Breast epithelium (tissue), 4 donors: ENCODE results near the gene UCHL1. TPM values are rescaled to one million over a fixed set of nuclear protein-coding genes. Genes with fewer than 3 reads are reported as not detected.

Experiments
- DNase-seq, 2 donors: peaks; one replicate each; pipeline ENCODE4 v3.0.0-alpha.2; 2019; ENCODE audit warnings: low spot score in 2 of 2
- H3K27ac ChIP-seq, 2 donors: fragments of 200-600 bp; sonication (generic) in 1 of 2; one replicate each; pipeline ENCODE4 v1.5.1; 2016 to 2019; ENCODE audit warnings: mild to moderate bottlenecking in 1 of 2
- H3K27me3 ChIP-seq, 2 donors: fragments of 200-600 bp; sonication (generic) in 1 of 2; one replicate each; pipeline versions ENCODE4 v1.5.1 to v1.6.0; 2017 to 2019; ENCODE audit warnings: control low read depth in 1 of 2, mild to moderate bottlenecking in 1 of 2
- H3K36me3 ChIP-seq: fragments of 200-600 bp; one replicate; pipeline ENCODE4 v1.5.1; 2019
- H3K4me1 ChIP-seq, 2 donors: fragments of 200-600 bp; sonication (generic); one replicate each; pipeline ENCODE4 v1.5.1; 2016 to 2019; ENCODE audit warnings: control low read depth in 1 of 2
- H3K4me3 ChIP-seq, 3 donors: fragments of 200-600 bp; sonication (generic); 1 replicate in 2 of 3; 2 replicates in 1 of 3; pipeline ENCODE4 v1.5.1; 2016 to 2019; ENCODE audit warnings: mild to moderate bottlenecking in 3 of 3, moderate library complexity in 2 of 3
- H3K9me3 ChIP-seq, 2 donors: fragments of 200-600 bp; sonication (generic) in 1 of 2; one replicate each; pipeline ENCODE4 v1.5.1; 2016 to 2019; ENCODE audit warnings: control low read depth in 1 of 2
- CTCF ChIP-seq, 3 donors: fragments of 450-650 bp; IDR thresholded peaks; one replicate each; pipeline ENCODE4 v1.5.1; 2016 to 2017; ENCODE audit warnings: antibody characterized with exemption in 3 of 3, mild to moderate bottlenecking in 3 of 3, moderate library complexity in 3 of 3
- POLR2A ChIP-seq: fragments of 450-650 bp; IDR thresholded peaks from one replicate; pipeline ENCODE4 v1.6.1; 2016; ENCODE audit warnings: antibody characterized with exemption, mild to moderate bottlenecking, moderate library complexity
- POLR2AphosphoS5 ChIP-seq, 3 donors: sonication (generic); formaldehyde crosslinking; IDR thresholded peaks; one replicate each; pipeline ENCODE4 v1.6.1; 2017; ENCODE audit warnings: antibody characterized with exemption in 3 of 3
- intact Hi-C: fragments of 100-400 bp; cut with DNase I; formaldehyde crosslinking; loops from one replicate; pipeline ENCODE4 v1.15.1; 2023; ENCODE audit warnings: low total_unique reads
- total RNA-seq, 3 donors: library from RNA; depleted of rRNA; stranded (reverse); fragments of >200 nt; gene quantifications; one replicate each; pipeline ENCODE4 v1.1.0, GENCODE V29; 2016

The UCHL1 gene
- total RNA-seq: 100 to 1,000 TPM in 1 of 3 donors, 10 to 100 TPM in 2; 21.3 to 143 (median 33.1) TPM

- TF ChIP-seq CTCF (IDR thresholded peaks at IDR 0.05): no peak
- peaks cover 0 to 19% of the 10 kb centered on the region in 2 donors for H3K27me3 ChIP-seq
Measured at GRCh38 chr4:41256740-41257256, at the start of gene UCHL1. UCHL1 (plus strand) TSS chr4:41256928; CDS start chr4:41256977, 49 bp downstream.

GRCh38 chr4:41207291-41207831 is 49.4 kb upstream of the UCHL1 start:
- no peak for DNase-seq
- Histone ChIP-seq H3K4me3 (no peak overlapping the region), H3K27ac (no peak overlapping the region), H3K27me3 (no peaks in the 10 kb centered on the region), H3K9me3 (no peaks in the 10 kb centered on the region), H3K4me1 (peaks cover 0 to 8% of the 10 kb centered on the region in 2 donors), H3K36me3 (no peaks in the 10 kb centered on the region)
- intact Hi-C loops: loop anchor here (10.0 kb wide), 1 partner anchor 53 kb away; no protein-coding TSS in a partner anchor
- TF ChIP-seq POLR2A (no peak), CTCF (IDR thresholded peaks at IDR 0.05) (no peak), POLR2AphosphoS5 (IDR thresholded peaks at IDR 0.05) (no peak)

More at GRCh38 chr4:41256740-41257256, at the start of gene UCHL1:
- no peaks in the 10 kb centered on the region for H3K9me3 ChIP-seq
- DNase-seq: no peak
- H3K4me1 ChIP-seq: peaks cover 0 to 5% of the 10 kb centered on the region in 2 donors
- peak within 1 kb of the TSS; percentile 44 to 70 (median 61) for H3K4me3 ChIP-seq
- intact Hi-C loops: loop anchor here (10.0 kb wide), 1 partner anchor 628 kb away; no protein-coding TSS in a partner anchor
- H3K36me3 ChIP-seq: no peaks in the 10 kb centered on the region
- no peak within 1 kb of the TSS for H3K27ac ChIP-seq

- intact Hi-C loops: loop anchor here (10.0 kb wide), 1 partner anchor 54 kb away; no protein-coding TSS in a partner anchor
- Histone ChIP-seq H3K4me1 (peaks cover 0 to 6% of the 10 kb centered on the region in 2 donors), H3K9me3 (no peaks in the 10 kb centered on the region), H3K27ac (no peak overlapping the region), H3K4me3 (no peak overlapping the region), H3K27me3 (no peaks in the 10 kb centered on the region), H3K36me3 (no peaks in the 10 kb centered on the region)
- no peak for DNase-seq
- no peak for TF ChIP-seq POLR2A
- no peak for TF ChIP-seq POLR2AphosphoS5 (IDR thresholded peaks at IDR 0.05)
- no peak for TF ChIP-seq CTCF (IDR thresholded peaks at IDR 0.05)
Measured at GRCh38 chr4:41209187-41209586, 47.5 kb upstream of the UCHL1 start.

GRCh38 chr4:41209901-41210300 is 46.8 kb upstream of the UCHL1 start:
- Histone ChIP-seq H3K9me3 (no peaks in the 10 kb centered on the region), H3K27me3 (no peaks in the 10 kb centered on the region), H3K27ac (no peak overlapping the region), H3K4me1 (peaks cover 0 to 4% of the 10 kb centered on the region in 2 donors), H3K4me3 (no peak overlapping the region), H3K36me3 (no peaks in the 10 kb centered on the region)
- TF ChIP-seq CTCF (IDR thresholded peaks at IDR 0.05): no peak
- no peak for TF ChIP-seq POLR2AphosphoS5 (IDR thresholded peaks at IDR 0.05)
- no peak for TF ChIP-seq POLR2A
- intact Hi-C loops: loop anchor here (5.0 to 10.0 kb wide), 2 partner anchors 55 to 283 kb away; no protein-coding TSS in a partner anchor
- no peak for DNase-seq

GRCh38 chr4:41211951-41212615 is 44.6 kb upstream of the UCHL1 start:
- Histone ChIP-seq H3K4me1 (no peaks in the 10 kb centered on the region), H3K9me3 (no peaks in the 10 kb centered on the region), H3K27ac (no peak overlapping the region), H3K36me3 (no peaks in the 10 kb centered on the region), H3K27me3 (no peaks in the 10 kb centered on the region), H3K4me3 (peak overlapping the region; percentile 75 to 88 (median 87))
- intact Hi-C loops: loop anchor here (5.0 kb wide), 1 partner anchor 285 kb away; no protein-coding TSS in a partner anchor
- DNase-seq: no peak
- TF ChIP-seq CTCF (IDR thresholded peaks at IDR 0.05): no peak
- no peak for TF ChIP-seq POLR2A
- no peak for TF ChIP-seq POLR2AphosphoS5 (IDR thresholded peaks at IDR 0.05)
